Panc1 (cell line): ENCODE measurements around the gene FUT2.

ENCODE experiments used
- CTCF ChIP-seq: fragments of 450-650 bp; IDR thresholded peaks from 2 replicates; pipeline ENCODE4 v1.5.1; 2017; ENCODE audit warnings: mild to moderate bottlenecking
- POLR2AphosphoS5 ChIP-seq: IDR thresholded peaks from 2 replicates; pipeline ENCODE4 v1.6.1; 2012; ENCODE audit warnings: mild to moderate bottlenecking, low read depth, low read length, moderate library complexity
- REST ChIP-seq, 2 experiments: IDR thresholded peaks; 2 replicates each; pipeline ENCODE4 v1.6.1; 2011 to 2012; ENCODE audit warnings: low read depth in 2 of 2, control low read depth in 1 of 2, low read length in 1 of 2, mild to moderate bottlenecking in 1 of 2, moderate library complexity in 1 of 2; ENCODE audit not compliant: insufficient read depth in 1 of 2
- SIN3A ChIP-seq: IDR thresholded peaks from 2 replicates; pipeline ENCODE4 v1.6.1; 2012; ENCODE audit warnings: low read depth, mild to moderate bottlenecking, low read length, moderate library complexity, borderline replicate concordance; ENCODE audit not compliant: insufficient read depth
- TCF7L2 ChIP-seq: IDR thresholded peaks from 2 replicates; pipeline ENCODE4 v1.6.1; 2011; ENCODE audit warnings: mild to moderate bottlenecking, low read depth, low read length, inconsistent platforms

DNA sequence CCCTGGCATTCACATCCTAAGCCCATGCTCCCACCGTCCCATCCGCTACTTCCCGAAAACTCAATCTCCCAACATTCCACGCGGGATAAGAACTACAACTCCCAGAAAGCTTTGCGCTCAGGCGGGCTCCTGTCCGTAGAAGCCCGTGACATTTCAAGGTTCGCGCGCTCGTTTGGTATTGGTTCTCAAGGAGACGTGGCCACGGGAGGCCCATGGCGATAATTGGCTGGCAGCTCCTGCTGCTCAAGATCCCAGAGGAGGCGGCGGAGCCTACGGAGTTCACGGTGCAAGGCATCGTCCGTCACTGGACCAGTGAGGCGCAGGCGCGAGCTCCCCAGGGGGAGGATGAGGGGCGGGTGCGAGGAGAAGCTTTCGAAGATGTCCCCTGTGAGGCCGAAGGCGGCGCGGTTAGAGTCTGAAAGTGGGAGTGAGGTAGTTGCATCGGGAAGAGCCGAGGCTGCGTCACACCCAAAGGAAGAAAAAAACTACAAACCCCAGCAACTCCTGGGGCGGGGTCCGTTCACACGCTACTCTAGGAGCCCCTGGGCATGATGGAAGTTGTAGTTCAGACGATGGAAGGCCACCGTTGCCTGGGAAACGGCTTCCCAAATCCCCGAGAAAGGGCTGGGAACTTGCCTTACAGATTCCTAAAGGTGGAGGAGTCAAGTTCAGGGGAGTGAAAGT is 25.0 kb downstream of the FUT2 start:
- TF ChIP-seq CTCF (no peak), POLR2AphosphoS5 (peak; percentile 38; the same call in 1 of the 2 replicates), SIN3A (no peak), REST (IDR thresholded peaks at IDR 0.05; ENCODE audit: insufficient read depth in 1 of 2, low read depth in 2 of 2, low read length in 1 of 2) (no peak), TCF7L2 (no peak)
